ENCODE measurements around the gene CTPS1. TPM values are rescaled to one million over a fixed set of nuclear protein-coding genes. Genes with fewer than 3 reads are reported as not detected.

The CTPS1 gene
- polyA plus RNA-seq, 1 donor from 2014 or later, result 76.1 TPM

DNA sequence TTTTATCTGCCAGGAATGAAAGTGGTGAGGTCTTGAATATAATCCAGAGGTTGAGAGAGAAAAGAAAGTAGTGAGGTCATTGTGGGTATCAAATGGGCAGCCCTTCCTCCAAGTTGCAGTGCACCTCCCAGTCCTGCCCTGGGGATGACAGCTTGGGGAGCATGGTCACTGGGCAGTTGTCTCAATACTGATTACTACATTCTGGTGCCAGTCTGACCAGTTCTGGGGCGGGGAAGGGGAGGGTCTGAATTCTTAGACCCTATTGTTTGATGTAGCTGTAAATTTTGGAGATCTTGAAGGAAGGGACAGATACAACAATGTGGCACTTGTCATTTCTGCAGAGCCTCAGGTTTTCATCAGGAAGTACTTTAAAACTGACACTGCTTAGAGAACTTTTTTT, 30.8 kb downstream of the CTPS1 start:
- Histone ChIP-seq H4K20me1 (ENCODE audit: insufficient read depth) (no peaks in the 10 kb centered on the region), H3K79me2 (replicated peaks; ENCODE audit: insufficient read depth, low read length) (no peaks in the 10 kb centered on the region), H3K36me3 (ENCODE audit: insufficient read depth, low read length) (peaks cover 16% of the 10 kb centered on the region), H3K9me2 (ENCODE audit: insufficient read depth, low read length) (no peaks in the 10 kb centered on the region), H3K4me2 (ENCODE audit: low read length) (no peak overlapping the region), H2AFZ (ENCODE audit: low read depth, low read length) (no peak overlapping the region), H3K4me3 (ENCODE audit: low read length) (no peak overlapping the region), H3K9me3 (ENCODE audit: low read length) (no peaks in the 10 kb centered on the region), H3K27me3 (ENCODE audit: insufficient read depth, low read depth, low read length) (no peaks in the 10 kb centered on the region), H3K27ac (ENCODE audit: low read length) (no peak overlapping the region), H3F3A (ENCODE audit: insufficient read depth, low read length, poor library complexity, severe bottlenecking) (no peaks in the 10 kb centered on the region), H3K9ac (ENCODE audit: low read length) (no peak overlapping the region)
- TF ChIP-seq, protein P1, sequence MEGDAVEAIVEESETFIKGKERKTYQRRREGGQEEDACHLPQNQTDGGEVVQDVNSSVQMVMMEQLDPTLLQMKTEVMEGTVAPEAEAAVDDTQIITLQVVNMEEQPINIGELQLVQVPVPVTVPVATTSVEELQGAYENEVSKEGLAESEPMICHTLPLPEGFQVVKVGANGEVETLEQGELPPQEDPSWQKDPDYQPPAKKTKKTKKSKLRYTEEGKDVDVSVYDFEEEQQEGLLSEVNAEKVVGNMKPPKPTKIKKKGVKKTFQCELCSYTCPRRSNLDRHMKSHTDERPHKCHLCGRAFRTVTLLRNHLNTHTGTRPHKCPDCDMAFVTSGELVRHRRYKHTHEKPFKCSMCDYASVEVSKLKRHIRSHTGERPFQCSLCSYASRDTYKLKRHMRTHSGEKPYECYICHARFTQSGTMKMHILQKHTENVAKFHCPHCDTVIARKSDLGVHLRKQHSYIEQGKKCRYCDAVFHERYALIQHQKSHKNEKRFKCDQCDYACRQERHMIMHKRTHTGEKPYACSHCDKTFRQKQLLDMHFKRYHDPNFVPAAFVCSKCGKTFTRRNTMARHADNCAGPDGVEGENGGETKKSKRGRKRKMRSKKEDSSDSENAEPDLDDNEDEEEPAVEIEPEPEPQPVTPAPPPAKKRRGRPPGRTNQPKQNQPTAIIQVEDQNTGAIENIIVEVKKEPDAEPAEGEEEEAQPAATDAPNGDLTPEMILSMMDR (IDR thresholded peaks at IDR 0.05; ENCODE audit: poor library complexity, severe bottlenecking), result no peak
- TF ChIP-seq EP300 (conservative IDR thresholded peaks at IDR 0.05; ENCODE audit: poor library complexity, severe bottlenecking) (no peak), SMC3 (conservative IDR thresholded peaks at IDR 0.05; ENCODE audit: poor library complexity) (no peak), MXI1 (conservative IDR thresholded peaks at IDR 0.05; ENCODE audit: poor library complexity, severe bottlenecking) (no peak), RAD21 (conservative IDR thresholded peaks at IDR 0.05) (no peak)

DNA sequence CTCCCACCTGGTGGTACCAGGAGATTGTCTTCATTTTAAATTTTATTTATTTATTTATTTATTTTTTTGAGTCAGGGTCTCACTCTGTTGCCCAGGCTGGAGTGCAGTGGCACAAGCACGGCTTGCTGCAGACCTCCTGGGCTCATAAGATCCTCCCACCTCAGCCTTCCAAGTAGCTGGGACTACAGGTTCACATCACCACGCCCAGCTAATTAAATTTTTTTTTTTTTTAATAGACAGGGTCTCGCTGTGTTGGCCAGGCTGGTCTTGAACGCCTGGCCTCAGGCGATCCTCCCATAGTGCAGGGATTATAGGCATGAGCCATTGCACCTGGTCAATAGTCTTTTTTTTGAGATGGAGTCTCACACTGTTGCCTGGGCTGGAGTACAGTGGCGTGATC, 33.5 kb downstream of the CTPS1 start:
- TF ChIP-seq SMC3 (conservative IDR thresholded peaks at IDR 0.05; ENCODE audit: poor library complexity) (no peak), MXI1 (conservative IDR thresholded peaks at IDR 0.05; ENCODE audit: poor library complexity, severe bottlenecking) (no peak), TAF1 (IDR thresholded peaks at IDR 0.05; ENCODE audit: low read depth) (no peak), EP300 (conservative IDR thresholded peaks at IDR 0.05; ENCODE audit: poor library complexity, severe bottlenecking) (no peak), EZH2 (IDR thresholded peaks at IDR 0.05; ENCODE audit: borderline replicate concordance, insufficient read depth, low read length, poor library complexity, severe bottlenecking) (no peak), POLR2AphosphoS5 (IDR thresholded peaks at IDR 0.05) (no peak), RAD21 (conservative IDR thresholded peaks at IDR 0.05) (no peak)
- TF ChIP-seq, protein P1 (IDR thresholded peaks at IDR 0.05; ENCODE audit: poor library complexity, severe bottlenecking), result no peak
- TF ChIP-seq, protein P2, sequence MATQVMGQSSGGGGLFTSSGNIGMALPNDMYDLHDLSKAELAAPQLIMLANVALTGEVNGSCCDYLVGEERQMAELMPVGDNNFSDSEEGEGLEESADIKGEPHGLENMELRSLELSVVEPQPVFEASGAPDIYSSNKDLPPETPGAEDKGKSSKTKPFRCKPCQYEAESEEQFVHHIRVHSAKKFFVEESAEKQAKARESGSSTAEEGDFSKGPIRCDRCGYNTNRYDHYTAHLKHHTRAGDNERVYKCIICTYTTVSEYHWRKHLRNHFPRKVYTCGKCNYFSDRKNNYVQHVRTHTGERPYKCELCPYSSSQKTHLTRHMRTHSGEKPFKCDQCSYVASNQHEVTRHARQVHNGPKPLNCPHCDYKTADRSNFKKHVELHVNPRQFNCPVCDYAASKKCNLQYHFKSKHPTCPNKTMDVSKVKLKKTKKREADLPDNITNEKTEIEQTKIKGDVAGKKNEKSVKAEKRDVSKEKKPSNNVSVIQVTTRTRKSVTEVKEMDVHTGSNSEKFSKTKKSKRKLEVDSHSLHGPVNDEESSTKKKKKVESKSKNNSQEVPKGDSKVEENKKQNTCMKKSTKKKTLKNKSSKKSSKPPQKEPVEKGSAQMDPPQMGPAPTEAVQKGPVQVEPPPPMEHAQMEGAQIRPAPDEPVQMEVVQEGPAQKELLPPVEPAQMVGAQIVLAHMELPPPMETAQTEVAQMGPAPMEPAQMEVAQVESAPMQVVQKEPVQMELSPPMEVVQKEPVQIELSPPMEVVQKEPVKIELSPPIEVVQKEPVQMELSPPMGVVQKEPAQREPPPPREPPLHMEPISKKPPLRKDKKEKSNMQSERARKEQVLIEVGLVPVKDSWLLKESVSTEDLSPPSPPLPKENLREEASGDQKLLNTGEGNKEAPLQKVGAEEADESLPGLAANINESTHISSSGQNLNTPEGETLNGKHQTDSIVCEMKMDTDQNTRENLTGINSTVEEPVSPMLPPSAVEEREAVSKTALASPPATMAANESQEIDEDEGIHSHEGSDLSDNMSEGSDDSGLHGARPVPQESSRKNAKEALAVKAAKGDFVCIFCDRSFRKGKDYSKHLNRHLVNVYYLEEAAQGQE (IDR thresholded peaks at IDR 0.05; ENCODE audit: borderline replicate concordance), result no peak
- no peaks in the 10 kb centered on the region for H3K9me3 ChIP-seq (ENCODE audit: low read length)
- H3F3A ChIP-seq (ENCODE audit: insufficient read depth, low read length, poor library complexity, severe bottlenecking), result no peaks in the 10 kb centered on the region
- H3K9me2 ChIP-seq (ENCODE audit: insufficient read depth, low read length), result no peaks in the 10 kb centered on the region
- no peak overlapping the region for H3K27ac ChIP-seq (ENCODE audit: low read length)
- H3K79me2 ChIP-seq (replicated peaks; ENCODE audit: insufficient read depth, low read length), result no peaks in the 10 kb centered on the region
- H3K4me3 ChIP-seq (ENCODE audit: low read length), result no peak overlapping the region
- H3K4me2 ChIP-seq (ENCODE audit: low read length), result no peak overlapping the region
- H3K36me3 ChIP-seq (ENCODE audit: insufficient read depth, low read length), result peaks cover 4% of the 10 kb centered on the region
- H3K27me3 ChIP-seq (ENCODE audit: insufficient read depth, low read depth, low read length), result no peaks in the 10 kb centered on the region
- no peak overlapping the region for H2AFZ ChIP-seq (ENCODE audit: low read depth, low read length)
- H4K20me1 ChIP-seq (ENCODE audit: insufficient read depth), result no peaks in the 10 kb centered on the region
- no peak overlapping the region for H3K9ac ChIP-seq (ENCODE audit: low read length)
